NCI-H146 treated with DMSO at 0.1 percent for 48 hours (cell line): ENCODE data around the gene PHF8.

Experiments used
- DNase-seq: peaks from one replicate; lab custom pipeline; 2025; ENCODE audit not compliant: unreplicated experiment; lab: John Stamatoyannopoulos, UW

Gene PHF8

GRCh38 chrX:54024350-54024749 is 19.9 kb downstream of the PHF8 start:
- DNase-seq, result no peak

- no peak for DNase-seq
These were observed 31.3 kb downstream of the PHF8 start for GRCh38 chrX:54012830-54013500.

GRCh38 chrX:54007682-54008081 is 36.6 kb downstream of the PHF8 start:
- no peak for DNase-seq

GRCh38 chrX:53997724-53998123 is 46.5 kb downstream of the PHF8 start:
- DNase-seq, result no peak

GRCh38 chrX:53992589-53992988 is 51.7 kb downstream of the PHF8 start:
- no peak for DNase-seq

- no peak for DNase-seq
These were observed 54.1 kb downstream of the PHF8 start for GRCh38 chrX:53990171-53990570.

DNA sequence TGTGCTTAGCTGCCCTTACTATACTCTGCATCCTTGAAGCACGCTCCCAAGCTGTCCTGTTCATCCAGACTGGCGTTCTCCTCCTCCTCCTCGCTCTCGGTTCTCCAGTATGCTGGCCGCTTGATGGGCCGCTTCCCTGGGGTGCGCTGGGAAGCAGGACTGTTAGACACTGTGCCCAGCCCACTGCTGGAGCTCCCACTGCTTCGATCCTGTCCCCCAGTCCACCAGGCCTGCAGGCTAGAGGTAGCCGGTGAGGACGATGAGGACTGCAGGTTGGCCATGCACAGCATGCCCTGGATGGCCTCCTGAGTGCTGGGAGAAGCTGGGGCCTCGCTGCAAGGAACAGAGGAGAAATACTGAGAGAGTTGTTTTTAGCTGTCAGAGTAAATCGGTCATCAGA is 59.4 kb downstream of the PHF8 start:
- no peak for DNase-seq

GRCh38 chrX:53974529-53974928 is 69.7 kb downstream of the PHF8 start:
- DNase-seq, result no peak

GRCh38 chrX:53969540-53969939 is 74.7 kb downstream of the PHF8 start:
- DNase-seq, result no peak

DNA sequence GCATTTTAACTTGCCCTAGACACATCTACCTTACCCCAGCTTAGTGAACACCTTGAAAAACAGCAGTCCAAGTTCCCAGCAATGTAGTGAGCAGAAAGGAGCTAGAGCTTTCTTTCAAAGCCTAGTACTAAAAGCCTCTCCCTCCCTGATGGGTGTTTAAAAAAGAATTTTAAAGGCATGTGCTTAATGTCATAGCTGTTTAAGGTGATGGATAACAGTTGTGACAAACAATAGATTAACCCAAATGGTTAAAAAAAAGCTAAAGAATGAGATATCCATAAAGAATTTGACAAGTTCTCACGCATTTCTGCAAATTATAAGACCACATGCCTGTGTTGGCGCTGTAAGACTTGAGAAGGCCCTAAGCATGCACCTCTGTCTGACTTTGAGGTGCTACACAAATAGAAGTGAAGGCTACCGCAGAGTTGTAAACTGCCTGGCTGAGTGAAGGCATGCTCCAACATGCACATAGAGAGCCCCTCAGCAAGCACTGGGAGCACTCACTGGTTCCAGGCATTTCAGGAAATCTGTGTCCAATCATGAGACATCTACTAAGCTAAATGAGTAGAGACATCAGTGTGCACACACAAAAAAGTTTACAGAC is 94.0 kb downstream of the PHF8 start:
- no peak for DNase-seq

DNA sequence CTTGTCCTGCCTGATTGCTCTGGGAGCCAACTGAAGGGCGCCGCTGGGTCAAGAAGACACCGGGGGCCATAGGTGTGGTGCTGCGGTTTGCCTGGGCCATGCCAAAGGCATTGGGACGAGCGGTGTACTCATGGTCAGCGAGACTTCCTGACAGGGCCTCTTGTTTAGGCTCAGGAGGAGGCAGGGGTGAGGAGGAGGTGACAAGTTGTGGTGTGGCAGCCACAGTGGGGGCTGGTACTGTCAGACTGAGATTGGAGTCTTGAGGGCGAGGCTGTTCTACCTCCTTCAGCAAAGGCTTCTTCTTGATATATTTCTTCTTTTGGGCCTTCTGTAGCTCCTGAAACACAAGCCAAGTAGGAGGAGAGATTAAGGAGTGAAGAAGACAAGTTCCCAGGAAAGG is 104.1 kb downstream of the PHF8 start:
- DNase-seq, result no peak

GRCh38 chrX:53939127-53939526 is 105.1 kb downstream of the PHF8 start:
- no peak for DNase-seq

DNA sequence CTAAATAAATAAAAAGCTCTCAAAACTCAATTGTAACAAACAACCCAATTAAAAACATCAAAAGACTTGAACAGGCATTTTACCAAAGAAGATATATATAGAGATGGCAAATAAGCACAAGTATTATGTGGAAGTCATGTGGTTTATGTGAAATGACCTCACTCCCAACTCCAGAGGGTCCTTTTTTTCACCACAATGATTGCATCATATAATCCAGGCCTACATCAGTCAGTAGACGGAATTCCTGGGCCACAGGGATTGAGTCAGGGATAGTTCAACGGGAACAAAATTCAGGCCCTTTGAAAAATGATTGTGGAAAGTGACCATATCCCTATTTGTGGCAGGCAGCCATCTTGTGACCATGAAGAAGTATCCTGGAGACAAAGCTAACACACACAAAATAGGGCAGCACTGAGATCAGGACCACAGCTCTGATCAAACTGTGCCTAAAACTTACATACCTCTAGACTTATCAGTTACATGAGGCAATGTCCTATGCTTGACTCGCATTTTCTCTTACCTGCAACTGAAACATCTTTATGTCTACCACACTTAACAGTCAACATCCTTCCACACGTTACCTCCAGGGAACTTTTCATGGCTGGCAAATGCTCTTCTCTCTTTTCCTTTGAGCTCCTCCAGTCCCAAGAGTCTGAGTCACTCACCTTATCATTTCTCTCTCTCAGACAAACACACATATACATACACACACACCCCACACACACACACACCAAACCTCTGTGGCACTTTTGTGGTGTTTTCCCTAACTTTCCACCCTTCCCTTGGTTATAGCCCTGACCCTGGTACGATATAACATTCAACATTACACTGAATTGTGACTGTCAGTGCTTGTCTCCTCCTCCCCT is 113.5 kb downstream of the PHF8 start:
- DNase-seq, result no peak

DNA sequence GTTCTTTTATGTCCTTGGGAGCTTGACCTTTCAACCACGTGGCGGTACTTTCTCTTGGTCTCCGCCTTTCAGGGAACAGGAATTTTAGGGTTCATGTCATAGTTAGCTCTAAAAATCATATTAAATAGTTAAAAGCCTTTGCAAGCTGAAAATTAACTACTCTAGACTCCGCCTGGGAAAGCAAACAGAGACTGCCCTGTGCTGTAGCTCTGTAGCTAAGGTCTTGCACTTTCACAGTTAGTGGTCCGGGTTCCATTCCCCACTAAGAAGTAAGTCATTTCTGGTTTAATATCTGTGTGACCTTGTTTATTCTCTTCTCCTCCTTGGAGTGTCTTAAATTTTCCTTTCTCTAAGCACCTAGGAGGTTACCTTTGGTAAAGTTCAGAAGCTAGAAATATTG is 118.2 kb downstream of the PHF8 start:
- DNase-seq, result no peak

- DNase-seq, result no peak
These were observed 125.6 kb downstream of the PHF8 start for GRCh38 chrX:53918702-53919101.

DNA sequence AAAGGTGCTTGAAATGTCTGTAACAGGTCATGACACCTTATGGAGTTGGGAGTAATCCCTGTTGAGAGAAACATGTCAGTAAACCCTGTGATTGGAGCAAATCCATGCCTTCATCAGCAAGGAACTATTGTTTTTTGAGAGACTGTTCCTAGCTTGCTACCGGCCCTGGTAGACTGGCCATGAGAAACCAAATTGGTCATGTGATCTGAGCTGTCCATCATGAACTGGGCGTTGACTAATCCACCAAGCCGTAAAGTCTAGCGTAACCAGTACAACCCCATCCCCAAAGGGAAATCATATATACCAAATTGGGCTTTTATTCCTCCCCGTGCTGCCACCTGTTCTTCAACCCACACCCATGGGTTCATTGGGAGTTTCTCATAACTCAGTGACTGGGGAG is 143.7 kb downstream of the PHF8 start:
- no peak for DNase-seq

- DNase-seq, result no peak
These were observed 149.0 kb downstream of the PHF8 start for GRCh38 chrX:53895270-53895669.
